SIG-M5 treated with dmso at 0.1 percent for 504 hours (cell line): ENCODE measurements around the gene VAPA.

Experiments
- DNase-seq: peaks from one replicate; lab custom pipeline; 2025; ENCODE audit not compliant: unreplicated experiment; lab: John Stamatoyannopoulos, UW

Gene VAPA

GRCh38 chr18:9913151-9913525, 678 bp upstream of the VAPA start:
- DNase-seq: no peak

GRCh38 chr18:9914334-9914583, 443 bp downstream of the VAPA start:
- DNase-seq: no peak

- peak; percentile 72 for DNase-seq
These were observed 921 bp downstream of the VAPA start for GRCh38 chr18:9914584-9915290.

GRCh38 chr18:9915291-9916076, 1.7 kb downstream of the VAPA start:
- DNase-seq: no peak

- peak; percentile 21 for DNase-seq
These were observed 2.3 kb downstream of the VAPA start for GRCh38 chr18:9916077-9916639.

GRCh38 chr18:9916808-9917207, 3.0 kb downstream of the VAPA start:
- no peak for DNase-seq

GRCh38 chr18:9918016-9918680, 4.3 kb downstream of the VAPA start:
- DNase-seq: no peak

GRCh38 chr18:9919564-9920232, 5.9 kb downstream of the VAPA start:
- DNase-seq: no peak

GRCh38 chr18:9922592-9923311, 8.9 kb downstream of the VAPA start:
- DNase-seq: no peak

- DNase-seq: no peak
These were observed 10.6 kb downstream of the VAPA start for GRCh38 chr18:9924371-9924943.

GRCh38 chr18:9925369-9925768, 11.6 kb downstream of the VAPA start:
- DNase-seq: no peak

- no peak for DNase-seq
These were observed 12.0 kb downstream of the VAPA start for GRCh38 chr18:9925795-9926194.

- DNase-seq: no peak
These were observed 12.5 kb downstream of the VAPA start for GRCh38 chr18:9926223-9926894.

- no peak for DNase-seq
These were observed 13.2 kb downstream of the VAPA start for GRCh38 chr18:9926977-9927376.

- DNase-seq: no peak
These were observed 13.7 kb downstream of the VAPA start for GRCh38 chr18:9927392-9928063.

GRCh38 chr18:9928646-9929259, 14.9 kb downstream of the VAPA start:
- no peak for DNase-seq

- DNase-seq: no peak
These were observed 16.6 kb downstream of the VAPA start for GRCh38 chr18:9930299-9930884.

GRCh38 chr18:9931146-9931545, 17.3 kb downstream of the VAPA start:
- DNase-seq: no peak

GRCh38 chr18:9931678-9932077, 17.9 kb downstream of the VAPA start:
- no peak for DNase-seq
